Endothelial cell of umbilical vein (primary cell): Measurements from ENCODE around the gene NFKB2. TPM values are rescaled to one million over a fixed set of nuclear protein-coding genes. Genes with fewer than 3 reads are reported as not detected.

Experiments
- BruUV-seq: library from RNA; stranded (reverse); fragments of 400-500 nt; replicated peaks from 2 replicates; lab custom pipeline; 2021; lab: Mats Ljungman, UMichigan
- CTCF ChIA-PET: fragments of 300-600, 350-600 bp; sonication (Branson Sonifier 250); formaldehyde crosslinking; loops from one replicate; lab custom pipeline; 2021; ENCODE audit warnings: antibody characterized with exemption, inconsistent platforms; lab: Charles Lee
- POLR2A ChIA-PET: fragments of 300-600, 350-600 bp; sonication (Branson Sonifier 250); formaldehyde crosslinking; loops from one replicate; lab custom pipeline; 2021; ENCODE audit warnings: antibody characterized with exemption, inconsistent platforms; lab: Charles Lee
- DNase-seq: peaks from one replicate; pipeline ENCODE4 v3.0.0-alpha.2; 2011; ENCODE audit warnings: low read depth, low spot score
- FAIRE-seq: peaks from 2 replicates; lab custom pipeline; 2011; peaks lifted over from hg19 to GRCh38; lab: Jason Lieb, UNC
- H2AFZ ChIP-seq: 2 replicates; pipeline ENCODE4 v1.6.0; 2012; ENCODE audit warnings: low read depth, low read length, control low read depth, inconsistent platforms
- H3K27ac ChIP-seq: 2 replicates; pipeline ENCODE4 v1.5.1; 2011; ENCODE audit warnings: low read depth, mild to moderate bottlenecking, control low read depth, low read length, moderate library complexity; ENCODE audit not compliant: insufficient read depth
- H3K27me3 ChIP-seq, 2 experiments: 2 replicates each; pipeline versions ENCODE4 v1.6.0 to v1.6.1; 2011; ENCODE audit warnings: low read length in 2 of 2, mixed read lengths in 1 of 2; ENCODE audit not compliant: control insufficient read depth in 2 of 2, insufficient read depth in 2 of 2
- H3K36me3 ChIP-seq, 2 experiments: 2 replicates in 1 of 2; 3 replicates in 1 of 2; pipeline ENCODE4 v1.5.1; 2011; ENCODE audit warnings: low read length in 2 of 2, mild to moderate bottlenecking in 1 of 2, moderate library complexity in 1 of 2; ENCODE audit not compliant: control insufficient read depth in 2 of 2, insufficient read depth in 2 of 2; ENCODE audit errors: extremely low read depth in 1 of 2
- H3K4me1 ChIP-seq: 3 replicates; pipeline ENCODE4 v1.5.1; 2011; ENCODE audit warnings: mild to moderate bottlenecking, low read length; ENCODE audit not compliant: control insufficient read depth, insufficient read depth; ENCODE audit errors: extremely low read depth
- H3K4me2 ChIP-seq: 2 replicates; pipeline ENCODE4 v1.6.1; 2011; ENCODE audit warnings: low read length, control low read depth, mixed read lengths; ENCODE audit not compliant: insufficient read depth
- H3K4me3 ChIP-seq, 3 experiments: fragments of 200-600 bp in 1 of 3; sonication (generic), shearing (Covaris generic) in 1 of 3; replicated peaks in 1 of 3; 2 replicates each; pipeline ENCODE4 v1.5.1; 2011 to 2016; ENCODE audit warnings: control low read depth in 3 of 3, low read length in 3 of 3, mild to moderate bottlenecking in 2 of 3, inconsistent platforms in 1 of 3, low read depth in 1 of 3, moderate library complexity in 1 of 3; ENCODE audit not compliant: insufficient read depth in 1 of 3
- H3K79me2 ChIP-seq: 2 replicates; pipeline ENCODE4 v1.6.0; 2012; ENCODE audit warnings: low read length, inconsistent platforms; ENCODE audit not compliant: control insufficient read depth, insufficient read depth
- H3K9ac ChIP-seq: replicated peaks from 2 replicates; pipeline ENCODE3; 2011; ENCODE audit warnings: low read length, control low read depth; ENCODE audit not compliant: insufficient read depth; ENCODE audit errors: extremely low read depth
- H3K9me1 ChIP-seq: replicated peaks from 3 replicates; pipeline ENCODE4 v1.6.0; 2011; ENCODE audit warnings: mild to moderate bottlenecking, low read length; ENCODE audit not compliant: control insufficient read depth, insufficient read depth; ENCODE audit errors: extremely low read depth
- H3K9me3 ChIP-seq: replicated peaks from 2 replicates; pipeline ENCODE4 v1.5.1; 2012; ENCODE audit warnings: low read length, inconsistent platforms; ENCODE audit not compliant: control insufficient read depth, insufficient read depth
- H4K20me1 ChIP-seq: replicated peaks from 2 replicates; pipeline ENCODE3; 2011; ENCODE audit warnings: mild to moderate bottlenecking, low read length; ENCODE audit not compliant: control insufficient read depth, insufficient read depth; ENCODE audit errors: extremely low read depth
- EZH2 ChIP-seq: IDR thresholded peaks from 2 replicates; pipeline ENCODE4 v1.6.1; 2012; ENCODE audit warnings: borderline replicate concordance, low read depth, mild to moderate bottlenecking, moderate library complexity, low read length, inconsistent platforms; ENCODE audit not compliant: severe bottlenecking
- FOS ChIP-seq: IDR thresholded peaks from 2 replicates; pipeline ENCODE4 v1.6.1; 2011; ENCODE audit warnings: mild to moderate bottlenecking, low read length, moderate library complexity, borderline replicate concordance; ENCODE audit not compliant: insufficient read depth
- GATA2 ChIP-seq: IDR thresholded peaks from 2 replicates; pipeline ENCODE4 v1.7.0; 2011; ENCODE audit warnings: low read depth, mild to moderate bottlenecking, moderate library complexity, mixed read lengths, low read length; ENCODE audit not compliant: insufficient read length, insufficient read depth
- JUN ChIP-seq: IDR thresholded peaks from 2 replicates; pipeline ENCODE4 v1.6.1; 2011; ENCODE audit warnings: borderline replicate concordance, low read depth; ENCODE audit not compliant: insufficient read length, insufficient read depth
- MAX ChIP-seq: IDR thresholded peaks from 2 replicates; pipeline ENCODE4 v1.6.1; 2011; ENCODE audit not compliant: insufficient read depth, insufficient read length
- MYC ChIP-seq: IDR thresholded peaks from one replicate; pipeline ENCODE4 v1.6.1; 2011; ENCODE audit warnings: mild to moderate bottlenecking, low read depth, low read length
- POLR2A ChIP-seq: IDR thresholded peaks from 2 replicates; pipeline ENCODE4 v1.6.1; 2012; ENCODE audit warnings: low read depth, mild to moderate bottlenecking, control low read depth, low read length
- POLR2AphosphoS5 ChIP-seq: IDR thresholded peaks from 2 replicates; pipeline ENCODE4 v1.6.1; 2012; ENCODE audit warnings: low read depth, mild to moderate bottlenecking, control low read depth, low read length, moderate library complexity; ENCODE audit not compliant: insufficient read depth
- dilution Hi-C: fragments of 300-500 bp; cut with MboI; formaldehyde crosslinking; loops from one replicate; pipeline ENCODE4 v1.15.0; 2019; ENCODE audit warnings: low sequenced_read_pairs; ENCODE audit not compliant: extremely low pct_ligation_motif_present
- intact Hi-C: fragments of 100-400 bp; cut with micrococcal nuclease; formaldehyde crosslinking; loops from one replicate; pipeline ENCODE4 v1.10.0; 2022
- polyA plus RNA-seq, 4 experiments: library from polyadenylated mRNA; depleted of rRNA in 3 of 4; stranded (reverse) in 3 of 4; unstranded in 1 of 4; fragments of >200 nt; gene quantifications; 2 replicates each; pipeline versions ENCODE4 v1.2.1 to v1.2.3, GENCODE V29; 2011 to 2012; ENCODE audit warnings: missing spikeins in 1 of 4
- total RNA-seq: library from RNA; stranded (reverse); gene quantifications from 2 replicates; pipeline ENCODE4 v1.2.3, GENCODE V29; 2021

NFKB2 gene
- total and polyA plus RNA-seq, 2 donors (not counting 3 experiments of a cell fraction or from before 2014, with no cell fraction given): 21.0 to 25.6 TPM

GRCh38 chr10:102420181-102420713 is 24.7 kb downstream of the NFKB2 start:
- BruUV-seq: TSS peak; percentile 8
- H3K9ac ChIP-seq: no peak overlapping the region

GRCh38 chr10:102420714-102421506 is 25.4 kb downstream of the NFKB2 start, which contains the start of gene FBXL15:
TSS of gene FBXL15 (plus strand) at chr10:102420836. CDS start at chr10:102421130, 294 bp downstream.
- dilution Hi-C loops: no loop called here
- POLR2A ChIA-PET: interaction anchor here (0.5 to 1.8 kb wide), 2 partner anchors 12 to 238 kb away, joined by 6 to 11 read pairs; partner anchors contain the start of gene CUEDC2
- Histone ChIP-seq H3K27me3 (peaks cover 3 to 7% of the 10 kb centered on the region in 2 experiments), H3K9ac (peak within 1 kb of the TSS; percentile 19), H3K79me2 (no peaks in the 10 kb centered on the region), H3K4me3 (peak within 1 kb of the TSS; percentile 64 to 73 (median 70)), H3K27ac (no peak within 1 kb of the TSS), H4K20me1 (no peaks in the 10 kb centered on the region), H3K36me3 (peaks cover 0 to 9% of the 10 kb centered on the region in 2 experiments), H2AFZ (peak within 1 kb of the TSS; percentile 78), H3K9me3 (no peaks in the 10 kb centered on the region), H3K9me1 (no peaks in the 10 kb centered on the region), H3K4me2 (peak within 1 kb of the TSS; percentile 67), H3K4me1 (peaks cover 20% of the 10 kb centered on the region)
- BruUV-seq: no TSS peak
- peak; percentile 96 for DNase-seq
- peak; percentile 95 for FAIRE-seq
- CTCF ChIA-PET: interaction anchor here (0.6 to 6.5 kb wide), 15 partner anchors 9 to 251 kb away, joined by 3 to 74 read pairs (median 21); partner anchors contain the start of genes C10orf95, CUEDC2 and NFKB2
- intact Hi-C loops: loop anchor here (1.0 to 5.0 kb wide), 4 partner anchors 29 to 226 kb away; partner anchors contain the start of genes ACTR1A and SUFU
- TF ChIP-seq POLR2AphosphoS5: peak; percentile 66
- no peak for TF ChIP-seq MAX
- TF ChIP-seq POLR2A: peak; percentile 27
- no peak for TF ChIP-seq FOS
- TF ChIP-seq EZH2: no peak
- no peak for TF ChIP-seq MYC
- no peak for TF ChIP-seq GATA2
- TF ChIP-seq JUN: no peak

More at GRCh38 chr10:102420181-102420713, 24.7 kb downstream of the NFKB2 start:
- H4K20me1 ChIP-seq: no peaks in the 10 kb centered on the region
- H3K9me1 ChIP-seq: no peaks in the 10 kb centered on the region
- no peaks in the 10 kb centered on the region for H3K9me3 ChIP-seq
- H2AFZ ChIP-seq: peak overlapping the region; percentile 78
- peaks cover 20% of the 10 kb centered on the region for H3K4me1 ChIP-seq
- TF ChIP-seq POLR2A: no peak
- TF ChIP-seq GATA2: no peak
- no peak for TF ChIP-seq MAX
- FAIRE-seq (no peak), DNase-seq (no peak)
- dilution Hi-C loops: no loop called here
- intact Hi-C loops: loop anchor here (5.0 kb wide), 3 partner anchors 82 to 227 kb away; partner anchors contain the start of genes ACTR1A and SUFU
- H3K79me2 ChIP-seq: no peaks in the 10 kb centered on the region
- H3K36me3 ChIP-seq: peaks cover 0 to 9% of the 10 kb centered on the region in 2 experiments
- ChIA-PET POLR2A (interaction anchor here (0.5 to 1.8 kb wide), 2 partner anchors 12 to 239 kb away, joined by 6 to 11 read pairs; partner anchors contain the start of gene CUEDC2), CTCF (interaction anchor here (0.6 to 6.5 kb wide), 9 partner anchors 12 to 251 kb away, joined by 3 to 74 read pairs (median 25); partner anchors contain the start of genes CUEDC2 and NFKB2)
- H3K27me3 ChIP-seq: peaks cover 3 to 7% of the 10 kb centered on the region in 2 experiments
- peak overlapping the region; percentile 63 for H3K4me2 ChIP-seq
- H3K27ac ChIP-seq: no peak overlapping the region
- H3K4me3 ChIP-seq: peak overlapping the region; percentile 64 to 73 (median 70)
